HG03039 (cell line): ENCODE measurements around the gene ATXN1L.
"Not testable (repeated sequence)": the region's sequence is repeated elsewhere in the genome, so short reads cannot be mapped to it uniquely, and the experiment has no call there.

Experiments
- ATAC-seq: cut with Tn5 transposase; IDR thresholded peaks from one replicate; pipeline ENCODE4 v1.9.1; 2021; ENCODE audit warnings: mild to moderate bottlenecking, moderate library complexity; ENCODE audit not compliant: unreplicated experiment

The ATXN1L gene

DNA sequence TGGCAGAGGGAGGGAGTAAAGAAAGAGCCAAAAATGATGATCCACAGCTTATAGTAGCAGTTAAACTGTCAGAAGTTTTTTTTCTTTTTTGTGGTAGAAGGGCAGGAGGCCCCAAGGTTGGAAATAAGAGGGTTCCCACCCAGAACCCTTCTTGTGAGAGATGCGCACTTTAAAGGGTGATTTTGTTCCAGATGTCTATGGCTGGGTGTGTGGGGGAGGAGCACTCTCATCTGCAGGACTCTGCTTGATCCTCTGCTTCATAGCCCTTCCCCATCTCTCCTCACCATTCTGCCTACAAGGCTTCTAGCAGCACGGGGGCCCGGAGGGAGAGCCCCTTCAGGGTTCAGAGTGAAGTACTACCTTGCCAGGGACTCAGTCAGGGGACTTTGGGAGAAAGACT is 6.4 kb downstream of the ATXN1L start:
- ATAC-seq, result no peak

DNA sequence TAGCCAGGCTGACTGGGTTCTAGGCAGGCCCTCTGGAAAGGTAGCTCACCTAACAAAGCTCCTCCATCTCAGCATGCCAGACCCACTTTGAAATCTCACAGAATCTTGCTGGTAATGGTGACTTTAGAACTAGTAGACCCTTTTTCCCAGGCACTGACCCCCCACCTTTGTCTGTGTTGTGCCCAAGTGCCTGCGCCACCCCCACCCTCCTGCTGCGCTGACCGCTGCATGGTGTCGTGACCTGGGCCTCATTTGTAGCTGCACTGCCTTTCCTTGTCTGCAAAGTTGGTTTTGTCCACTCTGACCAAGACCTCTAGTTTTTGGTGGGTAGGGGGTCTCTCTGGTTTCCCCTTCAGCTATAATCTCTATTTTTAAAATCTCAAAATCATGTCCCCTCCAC is 6.8 kb downstream of the ATXN1L start:
- ATAC-seq, result no peak

DNA sequence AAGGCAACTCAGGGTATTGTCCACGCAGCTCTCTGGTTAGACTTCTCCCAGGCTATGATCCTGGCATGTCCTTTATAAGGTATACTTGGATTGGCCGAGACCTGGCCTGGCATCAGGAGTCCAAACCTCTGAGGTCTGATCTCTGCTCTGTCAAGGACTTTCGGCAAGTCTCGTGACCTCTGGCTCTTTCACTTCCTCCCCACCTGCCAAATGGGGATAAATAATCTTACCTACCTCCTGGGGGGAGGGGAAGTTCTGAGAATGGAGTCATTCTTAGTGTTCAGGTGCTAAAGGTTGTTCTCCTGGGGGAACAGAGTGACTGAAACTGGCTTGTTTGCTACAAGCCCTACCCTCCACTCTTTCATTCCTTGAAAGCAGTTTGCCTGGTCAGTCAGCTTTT is 7.6 kb downstream of the ATXN1L start:
- peak; percentile 44 for ATAC-seq

DNA sequence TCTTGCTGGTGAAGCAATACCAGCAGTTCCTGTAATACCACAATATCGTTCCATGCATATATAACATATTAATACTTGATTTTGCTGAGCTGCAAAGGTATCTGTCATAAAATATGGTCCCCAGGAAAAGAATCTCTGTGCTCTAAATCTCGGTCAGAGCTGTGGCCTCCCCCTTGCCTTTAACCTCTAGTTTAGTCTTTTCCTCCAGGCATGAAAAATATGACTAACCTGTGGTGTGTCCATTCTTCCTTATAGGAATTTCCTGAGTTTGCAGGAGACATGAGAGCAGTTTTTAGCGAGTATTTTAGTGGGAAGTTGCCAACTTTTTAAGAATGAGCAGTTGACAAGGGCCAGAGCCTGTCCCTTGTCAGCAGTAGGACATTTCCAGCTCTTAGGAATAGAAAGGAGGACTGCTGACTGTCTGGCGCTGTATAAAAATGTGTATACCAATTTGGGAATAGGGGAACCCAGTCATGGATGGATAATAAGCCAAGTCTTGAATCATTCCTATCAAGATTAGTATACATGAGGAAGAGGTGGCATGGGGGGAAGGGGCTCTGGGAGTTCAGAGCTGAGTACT is 8.7 kb downstream of the ATXN1L start:
- ATAC-seq, result no peak

DNA sequence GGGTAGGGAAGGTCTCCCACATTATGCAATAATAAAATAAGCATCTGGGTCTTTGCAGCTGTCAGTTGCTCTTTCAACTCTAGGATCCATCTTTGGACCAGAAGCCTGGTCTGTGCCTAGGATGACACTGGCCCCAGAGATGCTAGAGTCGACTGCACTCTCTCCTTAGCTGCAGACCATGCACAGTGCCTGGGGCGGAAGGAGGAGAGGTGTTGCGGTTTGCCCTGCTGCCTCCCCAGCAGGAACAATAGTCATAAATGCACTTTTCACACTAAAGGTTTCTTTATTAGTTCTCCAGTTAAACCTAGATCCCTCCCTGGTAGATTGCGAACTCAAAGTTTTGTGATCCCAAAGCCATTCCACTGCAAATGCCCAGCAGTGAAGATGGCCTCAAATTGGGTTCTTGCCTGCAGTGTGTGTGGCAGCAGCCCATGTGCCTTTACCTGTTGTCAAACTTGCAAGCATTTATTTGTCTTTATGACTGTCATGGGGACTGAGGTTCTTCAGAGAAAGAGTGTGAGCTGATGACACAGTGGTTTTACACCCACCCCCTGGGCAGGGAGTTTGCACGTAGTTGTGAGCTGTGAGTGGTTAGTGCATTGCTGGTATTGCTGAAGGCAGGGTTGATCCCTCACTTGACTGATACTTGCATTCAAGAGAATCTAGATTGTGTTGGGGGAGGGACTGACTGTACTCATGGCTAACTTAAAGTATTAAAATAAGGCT is 10.3 kb downstream of the ATXN1L start:
- ATAC-seq, result no peak

DNA sequence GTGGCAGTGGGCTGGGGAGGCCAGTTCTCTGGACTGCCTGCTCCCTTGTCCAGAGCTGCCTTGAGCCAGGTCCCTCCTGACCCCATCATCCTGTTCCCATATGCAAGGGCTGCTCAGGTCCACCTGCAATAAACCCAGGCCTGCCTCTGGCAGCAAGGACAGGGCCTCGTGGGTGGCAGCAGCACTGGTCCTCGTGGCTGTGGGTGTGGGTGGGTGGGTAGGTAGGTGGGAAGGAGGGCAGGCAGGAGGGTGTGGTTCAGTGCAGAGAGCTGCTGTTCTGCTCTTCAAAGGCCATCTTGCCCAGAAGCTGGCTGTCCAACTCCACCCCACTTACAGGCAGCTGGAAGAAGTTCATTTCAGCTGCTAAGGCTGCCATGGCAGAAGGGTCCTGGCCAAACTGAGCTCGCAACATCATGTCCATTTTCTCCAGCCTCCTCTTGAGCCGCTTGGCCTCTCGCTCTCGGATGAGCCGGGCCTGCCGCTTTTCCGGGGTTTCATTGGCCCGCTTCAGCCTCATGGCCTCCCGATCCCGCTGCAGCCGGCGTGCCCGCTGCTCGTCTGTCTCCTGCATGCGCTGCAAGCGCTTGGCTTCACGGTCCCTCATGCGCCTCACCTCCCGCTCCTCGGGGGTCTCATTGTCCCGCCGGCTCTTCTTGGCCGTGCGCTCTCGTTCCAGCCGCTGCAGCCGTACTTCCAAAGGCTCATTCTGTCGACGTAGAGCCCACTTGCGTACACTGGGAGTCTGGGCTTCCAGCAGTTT is 14.2 kb downstream of the ATXN1L start:
- ATAC-seq, result no peak

DNA sequence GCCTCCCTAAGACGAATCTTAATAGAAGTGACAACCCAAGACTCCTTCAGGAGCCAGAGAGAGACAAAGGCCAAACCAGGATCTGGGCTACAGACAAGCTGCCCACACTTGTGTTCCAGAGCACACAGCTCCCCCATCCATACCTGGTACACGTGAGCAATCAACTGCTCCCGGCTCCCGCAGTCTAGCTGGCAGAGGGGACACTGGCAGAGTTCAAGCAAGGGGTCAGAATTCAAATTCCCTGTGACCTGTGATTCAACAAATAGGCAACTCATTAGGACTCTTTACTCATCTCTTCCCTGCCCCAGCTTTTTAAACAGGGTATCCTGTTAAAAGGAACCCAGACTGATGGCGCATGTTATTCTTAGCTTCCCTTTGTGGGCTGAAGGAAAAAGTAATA is 18.2 kb downstream of the ATXN1L start:
- ATAC-seq, result no peak

DNA sequence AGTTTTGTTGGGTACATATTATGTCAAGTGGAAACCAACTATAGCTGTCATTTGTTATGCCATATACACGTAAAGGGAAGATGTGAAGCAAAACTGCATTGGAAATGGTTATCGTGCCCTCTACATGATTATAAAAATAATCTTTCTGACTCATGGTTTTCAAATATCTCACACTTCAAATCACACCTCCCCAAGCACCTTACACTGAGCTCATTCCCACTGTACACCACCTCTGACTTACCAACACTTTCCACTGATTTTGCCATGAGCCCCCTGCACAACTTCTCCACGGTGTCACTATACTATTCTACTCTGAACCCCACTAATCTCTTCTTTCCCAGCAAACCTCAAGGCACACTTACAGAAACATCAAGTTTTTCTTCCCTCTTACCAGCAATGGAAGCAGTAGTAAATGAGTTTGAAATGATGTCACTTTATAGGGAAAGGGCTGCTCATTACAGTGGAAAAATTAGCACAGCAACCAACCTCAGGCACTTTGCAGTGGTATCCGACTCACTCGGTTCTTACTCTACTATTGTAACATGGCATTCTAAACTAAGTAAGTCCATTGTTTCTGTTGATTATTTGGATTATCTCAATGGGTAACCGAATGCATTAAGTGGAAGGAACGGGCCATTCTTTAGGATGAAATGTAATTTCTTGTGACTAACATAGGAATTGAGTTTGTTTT is 19.5 kb downstream of the ATXN1L start:
- ATAC-seq, result no peak

DNA sequence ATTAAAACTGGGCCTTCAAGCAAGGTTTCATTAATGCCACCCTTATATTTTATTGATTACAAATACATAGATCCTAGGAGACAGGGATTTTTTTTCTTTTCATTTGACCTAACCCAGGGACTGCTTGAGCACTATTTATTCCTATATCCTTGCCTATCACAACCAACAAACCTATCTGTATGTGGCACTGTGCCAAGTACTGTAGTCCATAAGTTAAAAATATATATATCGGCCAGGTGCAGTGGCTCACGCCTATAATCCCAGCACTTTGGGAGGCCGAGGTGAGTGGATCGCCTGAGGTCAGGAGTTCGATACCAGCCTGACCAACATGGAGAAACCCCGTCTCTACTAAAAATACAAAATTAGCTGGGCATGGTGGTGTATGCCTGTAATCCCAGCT is 21.4 kb downstream of the ATXN1L start:
- not testable (repeated sequence) for ATAC-seq

DNA sequence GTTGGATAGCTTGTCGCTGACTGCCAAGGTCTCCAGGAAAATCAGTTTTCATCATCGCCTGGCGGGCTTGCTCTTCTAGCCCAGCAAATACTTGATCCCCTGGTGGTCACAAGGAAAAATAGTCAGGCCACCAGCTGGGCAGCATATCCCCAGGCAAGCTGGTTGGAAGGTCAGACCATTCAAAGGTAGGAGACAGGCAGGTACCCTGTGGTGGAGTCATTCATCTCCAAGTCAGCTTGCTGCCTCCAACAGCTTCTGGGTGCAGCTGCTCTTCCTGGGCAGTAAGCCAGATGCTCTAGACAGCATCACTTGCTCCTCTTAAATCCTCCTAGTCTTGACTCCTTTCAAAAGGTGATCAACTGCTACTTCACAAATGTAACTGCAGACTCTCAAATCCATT is 22.2 kb downstream of the ATXN1L start:
- no peak for ATAC-seq

DNA sequence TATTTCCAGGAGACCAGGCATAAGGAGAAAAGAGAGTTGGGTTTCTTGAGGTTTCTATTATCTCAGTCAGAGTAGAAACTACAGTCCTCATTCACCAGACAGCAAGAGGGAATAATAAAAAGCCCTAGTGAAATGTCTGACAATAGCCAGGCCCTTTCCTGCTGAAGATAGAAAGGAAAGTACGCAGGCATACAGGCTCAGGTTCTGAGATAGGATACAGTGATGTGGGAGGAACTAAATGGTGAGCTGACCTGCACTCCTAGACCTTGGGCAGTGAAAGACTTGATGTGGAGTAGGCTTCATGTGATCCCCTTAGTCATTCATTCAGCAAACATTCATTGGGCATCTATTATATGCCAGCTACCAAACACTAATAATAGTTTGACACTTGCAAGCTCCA is 23.3 kb downstream of the ATXN1L start:
- ATAC-seq, result no peak

DNA sequence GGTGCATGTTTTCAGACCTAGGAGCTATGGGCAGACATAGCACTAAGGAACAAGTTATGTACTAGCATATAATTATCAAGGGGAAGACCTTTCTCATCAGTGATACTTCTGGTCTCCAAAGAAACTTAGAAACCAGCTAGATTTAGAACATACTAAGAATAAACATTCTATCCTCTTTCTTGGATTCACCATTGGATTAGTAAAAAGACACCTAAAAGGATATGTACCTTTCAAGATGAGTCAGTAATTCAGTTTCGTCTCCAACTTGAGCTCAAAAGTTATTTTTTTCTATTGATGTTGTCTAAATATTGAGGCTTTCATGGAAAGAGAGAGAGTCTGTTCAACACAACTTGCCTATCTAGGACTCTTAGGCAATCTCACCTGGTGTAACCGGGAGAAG is 25.0 kb downstream of the ATXN1L start:
- ATAC-seq, result no peak

DNA sequence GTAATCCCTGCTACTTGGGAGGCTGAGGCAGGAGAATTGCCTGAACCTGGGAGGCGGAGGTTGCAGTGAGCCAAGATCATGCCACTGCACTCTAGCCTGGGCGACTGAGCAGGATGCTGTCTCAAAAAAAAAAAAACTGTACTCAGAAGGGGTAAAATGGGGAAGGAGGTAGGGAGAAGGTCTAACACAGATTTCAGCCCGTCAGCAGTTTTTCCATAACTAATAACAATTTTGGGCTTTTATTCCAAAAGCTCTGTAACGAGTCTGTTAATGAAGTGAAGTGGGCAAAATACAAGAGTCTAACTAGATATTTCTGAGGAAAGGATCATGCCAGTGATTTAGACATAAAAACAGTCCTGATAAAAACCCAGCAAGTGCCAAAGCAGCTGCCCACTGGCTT is 27.4 kb downstream of the ATXN1L start:
- no peak for ATAC-seq

DNA sequence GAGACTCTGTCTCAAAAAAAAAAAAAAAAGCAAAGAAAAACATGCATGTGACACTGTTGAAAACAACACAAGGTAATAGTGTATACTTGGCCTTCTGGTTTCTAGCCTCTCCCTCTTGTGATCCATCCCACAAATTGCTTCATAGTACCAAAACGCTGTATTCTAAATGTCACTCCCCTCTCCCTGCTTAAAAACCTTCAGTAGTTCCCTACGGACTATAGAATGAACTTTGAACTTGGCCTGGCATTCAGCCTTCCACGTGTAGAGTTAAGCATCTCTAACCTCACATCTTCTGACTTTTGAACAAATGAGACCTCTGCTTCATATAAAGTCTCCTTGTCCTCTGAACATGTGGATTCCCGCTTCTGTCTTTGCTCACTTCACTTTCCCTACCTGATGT is 33.1 kb downstream of the ATXN1L start:
- no peak for ATAC-seq

DNA sequence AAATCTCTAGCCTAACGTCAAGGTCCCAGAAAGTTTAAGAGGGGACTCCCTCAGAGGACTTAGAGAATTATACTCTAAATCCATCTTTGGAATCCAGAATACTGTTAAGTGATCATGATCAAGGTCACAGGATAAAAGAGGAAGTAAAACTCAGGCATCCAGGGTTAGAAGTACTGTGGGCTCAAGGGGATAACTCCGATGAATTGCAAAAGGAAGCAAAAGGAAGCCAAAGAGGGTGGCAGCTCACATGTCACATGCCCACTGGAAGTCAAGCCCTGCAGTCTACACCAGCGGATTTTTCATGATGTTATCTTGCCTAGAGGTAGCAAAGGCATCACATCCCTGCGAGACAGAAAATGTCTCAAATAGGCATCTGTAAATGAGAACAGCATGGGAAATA is 34.4 kb downstream of the ATXN1L start:
- ATAC-seq, result no peak

DNA sequence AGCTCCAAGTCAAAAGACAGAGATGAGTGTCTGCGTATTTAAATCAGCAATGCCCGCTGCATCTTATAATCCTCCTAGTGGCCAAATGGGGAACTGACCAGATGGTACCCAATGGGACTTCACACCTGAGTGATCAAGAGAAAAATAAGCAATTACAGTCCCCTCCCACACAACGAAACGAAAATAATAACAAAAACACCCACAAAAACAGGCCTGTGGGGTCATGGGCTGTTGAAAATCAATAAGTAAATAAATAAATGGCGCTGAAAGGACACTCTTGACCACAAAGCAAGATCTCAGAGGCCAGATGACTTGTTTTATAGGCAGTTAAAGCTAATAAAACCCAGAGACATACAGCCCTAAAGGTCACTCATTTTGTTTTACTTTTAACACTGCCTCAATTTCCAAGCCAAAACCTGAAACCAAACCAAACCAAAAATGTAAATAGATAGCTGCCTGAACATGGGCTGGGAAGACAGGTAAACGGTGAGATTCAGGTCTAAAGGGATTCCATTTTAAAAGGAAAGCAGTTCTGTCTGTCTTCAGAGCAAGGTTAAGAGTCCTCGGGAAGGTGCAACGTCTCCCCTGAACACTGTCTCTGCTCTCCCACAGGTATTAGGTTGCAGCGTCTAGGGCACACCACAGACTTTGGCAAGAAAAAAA is 36.9 kb downstream of the ATXN1L start:
- no peak for ATAC-seq

DNA sequence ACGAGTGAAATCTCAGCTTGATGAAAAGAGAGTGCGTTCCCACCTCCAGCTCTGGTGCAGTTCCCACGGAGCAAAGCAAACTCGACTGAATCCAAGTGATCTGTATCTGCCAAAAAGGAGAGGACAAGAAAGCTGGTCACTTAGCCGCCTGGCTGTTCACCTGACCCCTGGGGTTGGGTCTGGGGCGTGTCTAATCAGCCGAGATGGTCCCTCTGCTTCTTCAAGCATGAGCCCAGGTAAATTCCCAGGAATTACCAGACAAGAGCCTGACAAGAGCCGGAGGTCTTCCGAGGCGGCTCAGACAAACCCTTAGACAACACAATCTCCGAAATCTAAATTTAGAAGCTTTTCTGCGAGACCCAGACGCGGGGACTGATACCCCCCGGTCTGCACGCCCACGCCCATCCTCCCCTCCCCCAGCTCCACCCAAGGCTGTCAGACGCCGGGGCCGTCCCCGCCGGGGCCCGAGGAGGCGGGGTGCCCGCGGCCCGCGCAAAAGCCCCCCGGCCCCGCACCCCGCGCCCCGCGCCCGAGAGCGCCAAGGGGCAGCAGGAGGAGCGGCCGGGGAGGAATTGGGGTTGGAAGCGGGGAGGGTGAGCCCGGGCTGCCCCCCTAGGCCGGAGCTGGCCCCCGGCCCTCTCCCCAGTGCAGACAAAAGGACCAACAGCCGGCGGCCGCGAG is 37.5 kb downstream of the ATXN1L start:
- ATAC-seq, result peak; percentile 41

DNA sequence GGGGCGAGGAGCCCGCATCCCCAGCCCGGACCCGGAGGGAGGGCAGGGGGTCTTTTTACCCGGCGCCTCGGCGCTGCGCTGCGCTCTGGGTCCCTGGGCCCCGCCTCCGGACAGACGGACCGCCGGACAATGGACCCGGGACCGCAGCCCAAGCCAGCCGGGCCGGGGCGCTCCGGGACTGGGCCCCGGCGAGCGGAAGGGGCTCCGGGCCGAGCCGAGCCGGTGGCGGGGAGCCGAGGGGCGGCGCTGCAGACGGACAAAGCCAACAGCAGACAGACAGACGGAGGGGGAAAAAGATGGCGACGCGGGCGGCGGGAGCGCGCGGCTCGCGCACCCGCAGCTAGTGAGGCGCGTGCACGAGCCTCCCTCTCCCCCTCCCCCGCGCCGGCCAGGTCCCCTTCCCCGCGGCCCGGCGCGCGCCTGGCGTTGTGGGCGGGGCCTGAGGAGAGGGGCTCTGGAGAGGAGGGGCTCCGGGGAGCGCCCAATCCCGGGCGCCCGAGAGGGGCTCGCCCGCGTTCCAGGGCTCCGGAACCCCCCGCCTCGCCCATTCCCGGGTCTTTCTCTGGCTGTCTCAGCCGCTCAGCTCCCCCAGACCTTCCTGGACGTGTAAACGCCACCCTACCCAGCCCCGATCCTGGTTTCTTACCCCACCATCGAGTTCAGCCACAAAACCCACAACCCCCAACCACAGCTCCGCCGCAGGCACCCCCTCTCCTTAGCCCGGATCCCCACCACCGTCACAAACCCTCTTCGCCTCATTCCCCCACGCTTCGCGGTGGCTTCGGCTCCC is 38.3 kb downstream of the ATXN1L start, which contains the start of gene ZNF821:
Gene ZNF821 (minus strand): TSS at position 334 of the 790 bp plus-strand sequence. CDS start 4,236 bp downstream, outside the sequence.
- ATAC-seq, result peak; percentile 45

DNA sequence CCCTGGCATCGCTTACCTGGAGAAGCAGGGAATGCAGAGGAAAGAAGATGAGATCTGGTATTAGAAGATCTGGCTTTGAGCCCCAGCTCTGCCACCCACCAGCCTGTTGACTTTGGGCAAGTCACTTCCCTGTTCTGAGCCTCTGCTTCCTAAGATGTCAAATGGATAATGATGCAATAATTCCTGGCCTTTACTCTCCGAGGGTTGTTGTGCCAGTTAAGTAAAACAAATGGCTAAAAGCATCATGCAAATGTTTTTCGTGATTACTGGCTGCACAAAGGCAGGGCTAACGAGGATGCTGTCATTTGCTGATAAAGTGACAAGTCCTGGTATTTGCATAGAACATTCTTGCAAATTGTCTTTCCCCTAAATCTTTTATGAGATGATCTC is 39.5 kb downstream of the ATXN1L start:
- ATAC-seq, result no peak

DNA sequence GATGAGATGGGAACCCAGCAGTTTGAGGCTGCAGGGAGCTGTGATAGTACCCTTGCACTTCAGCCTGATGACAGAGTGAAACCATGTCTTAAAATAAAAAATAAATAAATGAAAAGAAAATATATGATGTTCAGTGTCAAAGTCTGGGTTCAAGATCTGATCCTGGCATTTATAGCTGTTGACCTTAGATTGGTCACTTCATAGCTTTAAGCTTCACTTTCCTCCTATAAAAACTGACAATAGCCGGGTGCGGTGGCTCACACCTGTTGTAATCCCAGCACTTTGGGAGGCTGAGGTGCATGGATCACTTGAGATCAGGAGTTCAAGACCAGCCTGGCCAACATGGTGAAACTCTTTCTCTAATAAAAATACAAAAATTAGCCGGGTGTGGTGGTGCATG is 43.4 kb downstream of the ATXN1L start:
- ATAC-seq, result no peak
